Measurements from ENCODE around the gene MLH3. TPM values are rescaled to one million over a fixed set of nuclear protein-coding genes. Genes with fewer than 3 reads are reported as not detected.

The MLH3 gene
- total and polyA plus RNA-seq, 10 of the 15 experiments (the other 5 are each of a cell fraction or from before 2014, with no cell fraction given), result 12.6 to 31.2 (median 19.6) TPM

DNA sequence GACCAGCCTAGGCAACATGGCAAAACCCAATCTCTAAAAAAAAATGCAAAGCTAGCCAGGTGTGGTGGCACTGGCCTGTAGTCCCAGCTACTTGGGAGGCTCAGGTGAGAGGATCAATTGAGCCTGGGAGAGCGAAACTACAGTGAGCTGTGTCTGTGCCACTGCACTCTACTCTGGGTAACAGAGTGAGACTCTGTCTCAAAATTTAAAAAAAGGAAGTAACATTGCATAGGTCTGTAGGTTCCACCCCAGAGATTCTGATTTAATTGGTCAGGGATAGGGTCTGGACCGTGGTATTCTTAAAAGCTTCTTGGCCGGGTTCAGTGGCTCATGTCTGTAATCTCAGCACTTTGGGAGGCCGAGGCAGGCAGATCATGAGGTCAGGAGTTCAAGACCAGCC is 44.4 kb upstream of the MLH3 start:
- no peak overlapping the region for H3K4me2 ChIP-seq (ENCODE audit: control insufficient read depth, insufficient read depth)
- no TSS peak for BruUV-seq (replicated peaks)
- intact Hi-C loops (cut with micrococcal nuclease; ENCODE audit: unreplicated experiment), result no loop called here
- RAD21 ChIA-PET (ENCODE audit: unreplicated experiment), result interaction anchor here (2.1 kb wide), 1 partner anchor 235 kb away, joined by 5 read pairs; no protein-coding TSS in a partner anchor
- H3K4me1 ChIP-seq (ENCODE audit: control insufficient read depth, insufficient read depth, low read length), result no peaks in the 10 kb centered on the region
- FAIRE-seq, result no peak
- no peaks in the 10 kb centered on the region for H3K79me2 ChIP-seq (ENCODE audit: control insufficient read depth, insufficient read depth, low read length)
- TF ChIP-seq ATF7 (IDR thresholded peaks at IDR 0.05; ENCODE audit: low read depth) (no peak), KAT2A (conservative IDR thresholded peaks at IDR 0.05; ENCODE audit: control insufficient read depth, low read depth, low read length) (no peak), CHD1 (IDR thresholded peaks at IDR 0.05; ENCODE audit: low read depth, low read length) (no peak), BHLHE40 (IDR thresholded peaks at IDR 0.05; ENCODE audit: borderline replicate concordance in 1 of 2, low read depth in 2 of 2, low read length in 1 of 2) (no peak), FOXM1 (IDR thresholded peaks at IDR 0.05; ENCODE audit: low read depth, low read length) (no peak), POU2F2 (IDR thresholded peaks at IDR 0.05; ENCODE audit: borderline replicate concordance, low read depth, low read length) (no peak)
- ATAC-seq, result no peak
- no peak overlapping the region for H3K9ac ChIP-seq (ENCODE audit: control insufficient read depth, insufficient read depth, low read length)
- H4K20me1 ChIP-seq (ENCODE audit: control insufficient read depth, insufficient read depth), result no peaks in the 10 kb centered on the region; the same call in 1 of the 2 replicates
- 69% methylated on average over 4 of the region's 4 CpGs for WGBS (ENCODE audit: insufficient coverage, insufficient replicate concordance, low lambda C conversion rate, missing lambda C conversion rate)
- H3K27ac ChIP-seq (ENCODE audit: control insufficient read depth, insufficient read depth), result no peak overlapping the region
- no peaks in the 10 kb centered on the region for H3K27me3 ChIP-seq (replicated peaks in 1 of 2; ENCODE audit: control insufficient read depth in 2 of 2, insufficient read depth in 2 of 2, low read length in 1 of 2)
- DNase-seq (ENCODE audit: low read depth, low spot score), result no peak
- no peak overlapping the region for H2AFZ ChIP-seq (ENCODE audit: control insufficient read depth, low read depth, low read length)
- no peak overlapping the region for H3K4me3 ChIP-seq
- CTCF ChIA-PET, result interaction anchor here (0.8 kb wide), 1 partner anchor 235 kb away, joined by 3 read pairs; no protein-coding TSS in a partner anchor
- in situ Hi-C loops (cut with MboI), result no loop called here
- SMC1A ChIA-PET (ENCODE audit: uncharacterized antibody, unreplicated experiment), result interaction anchor here (0.8 to 1.3 kb wide), 3 partner anchors 150 to 235 kb away, joined by 3 read pairs; no protein-coding TSS in a partner anchor
- POLR2A ChIA-PET, result no interaction called here
- no peaks in the 10 kb centered on the region for H3K9me3 ChIP-seq (replicated peaks; ENCODE audit: control insufficient read depth, insufficient read depth, low read length)
- peaks cover 0 to 8% of the 10 kb centered on the region in 2 experiments; a peak in 3 of 4 replicates for H3K36me3 ChIP-seq (ENCODE audit: control insufficient read depth in 2 of 2, insufficient read depth in 2 of 2, low read length in 1 of 2)

DNA sequence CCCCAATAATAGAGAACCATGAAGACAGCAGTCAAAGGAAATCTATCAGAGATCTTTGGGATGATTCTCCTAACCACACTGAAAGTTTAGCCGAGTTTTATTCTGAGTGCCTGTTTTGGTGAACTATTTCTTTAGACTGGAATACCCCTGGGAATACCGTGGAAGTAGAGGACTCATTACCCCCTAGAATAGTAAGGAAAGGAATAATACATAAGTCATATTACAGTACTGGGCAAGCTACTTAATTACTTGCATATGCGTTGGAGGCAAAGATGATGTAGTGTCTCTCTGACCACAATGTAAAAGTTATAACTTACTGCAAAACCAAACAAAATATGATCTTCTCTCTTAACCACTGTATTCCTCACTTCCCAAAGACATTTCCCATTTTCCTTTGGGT is 43.6 kb upstream of the MLH3 start:
- ChIA-PET SMC1A (ENCODE audit: uncharacterized antibody, unreplicated experiment) (interaction anchor here (1.0 kb wide), 1 partner anchor 149 kb away, joined by 3 read pairs; no protein-coding TSS in a partner anchor), CTCF (interaction anchor here (1.0 kb wide), 1 partner anchor 203 kb away, joined by 3 read pairs; no protein-coding TSS in a partner anchor), RAD21 (ENCODE audit: unreplicated experiment) (interaction anchor here (2.1 kb wide), 1 partner anchor 234 kb away, joined by 5 read pairs; no protein-coding TSS in a partner anchor), POLR2A (no interaction called here)
- Histone ChIP-seq H3K79me2 (ENCODE audit: control insufficient read depth, insufficient read depth, low read length) (no peaks in the 10 kb centered on the region), H3K4me3 (no peak overlapping the region), H3K27me3 (replicated peaks in 1 of 2; ENCODE audit: control insufficient read depth in 2 of 2, insufficient read depth in 2 of 2, low read length in 1 of 2) (no peaks in the 10 kb centered on the region), H3K9ac (ENCODE audit: control insufficient read depth, insufficient read depth, low read length) (no peak overlapping the region), H2AFZ (ENCODE audit: control insufficient read depth, low read depth, low read length) (no peak overlapping the region), H3K9me3 (replicated peaks; ENCODE audit: control insufficient read depth, insufficient read depth, low read length) (no peaks in the 10 kb centered on the region), H3K4me2 (ENCODE audit: control insufficient read depth, insufficient read depth) (no peak overlapping the region), H3K36me3 (ENCODE audit: control insufficient read depth in 2 of 2, insufficient read depth in 2 of 2, low read length in 1 of 2) (peaks cover 0 to 8% of the 10 kb centered on the region in 2 experiments; a peak in 3 of 4 replicates), H3K27ac (ENCODE audit: control insufficient read depth, insufficient read depth) (no peak overlapping the region), H4K20me1 (ENCODE audit: control insufficient read depth, insufficient read depth) (no peaks in the 10 kb centered on the region; the same call in 1 of the 2 replicates), H3K4me1 (ENCODE audit: control insufficient read depth, insufficient read depth, low read length) (no peaks in the 10 kb centered on the region)
- intact Hi-C loops (cut with micrococcal nuclease; ENCODE audit: unreplicated experiment), result no loop called here
- no peak for ATAC-seq
- no TSS peak for BruUV-seq (replicated peaks)
- WGBS (ENCODE audit: insufficient coverage, insufficient replicate concordance, low lambda C conversion rate, missing lambda C conversion rate), result 90% methylated on average over 3 of the region's 3 CpGs
- no peak for FAIRE-seq
- in situ Hi-C loops (cut with MboI), result loop anchor here (5.0 kb wide), 1 partner anchor 243 kb away; no protein-coding TSS in a partner anchor
- no peak for DNase-seq (ENCODE audit: low read depth, low spot score)
- no peak for TF ChIP-seq YY1 (IDR thresholded peaks at IDR 0.05; ENCODE audit: low read depth, low read length)
- no peak for TF ChIP-seq CBX3 (IDR thresholded peaks at IDR 0.05; ENCODE audit: borderline replicate concordance, low read depth)
- TF ChIP-seq SP1 (IDR thresholded peaks at IDR 0.05; ENCODE audit: low read depth, low read length), result no peak
